ENCODE measurements around the gene TBXAS1.

TBXAS1 gene

DNA sequence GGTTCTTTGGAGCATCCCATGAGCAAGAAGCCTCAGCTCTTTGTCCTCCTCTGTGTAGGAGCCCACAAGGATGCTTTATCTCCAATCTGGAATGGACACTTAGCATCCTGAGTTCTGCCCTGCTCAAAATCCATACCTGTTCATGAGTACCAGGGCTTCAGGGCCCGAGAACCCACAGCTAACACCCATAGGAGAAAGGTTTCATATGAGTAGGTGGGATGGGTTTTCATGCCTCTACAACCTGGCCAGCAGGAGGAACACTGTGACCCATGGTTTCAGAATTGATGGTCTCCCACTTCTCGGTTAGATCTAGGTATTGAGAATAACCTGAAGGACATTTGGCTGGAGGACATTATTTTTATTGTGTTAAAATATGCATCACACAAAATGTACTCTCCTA, 57.8 kb downstream of the TBXAS1 start:
- TF ChIP-seq, protein P1, sequence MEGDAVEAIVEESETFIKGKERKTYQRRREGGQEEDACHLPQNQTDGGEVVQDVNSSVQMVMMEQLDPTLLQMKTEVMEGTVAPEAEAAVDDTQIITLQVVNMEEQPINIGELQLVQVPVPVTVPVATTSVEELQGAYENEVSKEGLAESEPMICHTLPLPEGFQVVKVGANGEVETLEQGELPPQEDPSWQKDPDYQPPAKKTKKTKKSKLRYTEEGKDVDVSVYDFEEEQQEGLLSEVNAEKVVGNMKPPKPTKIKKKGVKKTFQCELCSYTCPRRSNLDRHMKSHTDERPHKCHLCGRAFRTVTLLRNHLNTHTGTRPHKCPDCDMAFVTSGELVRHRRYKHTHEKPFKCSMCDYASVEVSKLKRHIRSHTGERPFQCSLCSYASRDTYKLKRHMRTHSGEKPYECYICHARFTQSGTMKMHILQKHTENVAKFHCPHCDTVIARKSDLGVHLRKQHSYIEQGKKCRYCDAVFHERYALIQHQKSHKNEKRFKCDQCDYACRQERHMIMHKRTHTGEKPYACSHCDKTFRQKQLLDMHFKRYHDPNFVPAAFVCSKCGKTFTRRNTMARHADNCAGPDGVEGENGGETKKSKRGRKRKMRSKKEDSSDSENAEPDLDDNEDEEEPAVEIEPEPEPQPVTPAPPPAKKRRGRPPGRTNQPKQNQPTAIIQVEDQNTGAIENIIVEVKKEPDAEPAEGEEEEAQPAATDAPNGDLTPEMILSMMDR (IDR thresholded peaks at IDR 0.05; ENCODE audit: insufficient read depth, low read length, missing control alignments) = no peak
- H3K4me3 ChIP-seq (ENCODE audit: low read depth, low read length) = no peak overlapping the region
- DNase-seq (ENCODE audit: low read depth, low spot score) = no peak
- ChIA-PET POLR2A (no interaction called here), CTCF (no interaction called here)

DNA sequence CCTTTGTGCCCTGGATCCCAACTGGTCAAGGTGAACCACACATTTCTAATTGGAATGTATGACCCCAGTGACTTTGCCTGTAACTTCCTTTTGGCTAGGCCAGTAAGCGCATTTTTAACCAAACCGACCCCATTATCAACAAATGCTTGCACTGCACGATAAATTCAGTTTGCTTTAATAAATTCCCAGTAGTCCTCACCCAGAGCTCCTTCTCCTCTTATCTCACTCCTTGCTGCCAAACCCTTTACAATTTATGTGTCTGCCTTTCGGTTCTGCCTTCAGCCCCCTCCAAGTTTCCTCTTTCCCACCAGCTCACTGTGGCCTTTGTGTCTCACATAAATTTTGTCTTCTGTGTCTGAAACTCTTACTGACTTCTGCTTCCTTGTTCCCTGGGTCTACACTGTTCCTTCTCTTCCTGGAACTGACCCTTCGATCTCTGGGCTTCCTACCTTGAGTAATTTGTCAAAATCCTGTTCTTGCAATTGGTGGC, 59.0 kb downstream of the TBXAS1 start:
- ChIA-PET CTCF (no interaction called here), POLR2A (no interaction called here)
- DNase-seq (ENCODE audit: low read depth, low spot score) = no peak
- TF ChIP-seq, protein P1 (IDR thresholded peaks at IDR 0.05; ENCODE audit: insufficient read depth, low read length, missing control alignments) = no peak
- no peak overlapping the region for H3K4me3 ChIP-seq (ENCODE audit: low read depth, low read length)

DNA sequence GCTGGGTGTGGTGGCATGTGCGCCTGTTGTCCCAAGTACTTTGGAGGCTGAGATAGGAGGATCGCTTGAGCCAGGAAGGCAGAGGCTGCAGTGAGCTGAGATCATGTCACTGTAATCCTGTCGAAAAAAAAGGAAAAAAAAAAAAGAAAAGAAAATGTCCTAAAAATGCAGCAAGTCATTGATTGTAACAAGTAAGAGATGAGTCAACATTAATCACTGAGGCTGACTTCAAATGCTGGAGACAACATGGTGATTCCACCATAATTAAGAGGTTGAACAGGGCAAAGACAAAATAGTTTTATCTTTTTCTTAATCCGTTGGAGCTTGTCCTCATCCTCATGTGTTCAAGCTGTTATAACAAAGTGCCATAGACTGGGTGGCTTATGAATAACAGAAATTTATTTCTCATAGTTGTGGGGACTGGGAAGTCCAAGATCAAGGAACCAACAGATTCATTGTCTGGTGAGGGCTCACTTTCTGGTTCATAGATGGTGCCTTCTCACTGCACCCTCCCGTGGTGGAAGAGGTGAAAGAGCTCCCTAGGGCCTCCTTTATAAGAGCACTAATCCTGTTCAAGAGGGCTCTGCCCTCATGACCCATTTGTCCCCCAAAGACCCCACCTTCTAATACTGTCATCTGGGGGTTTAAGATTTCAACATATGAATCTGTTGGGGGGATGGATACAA, 60.3 kb downstream of the TBXAS1 start:
- DNase-seq (ENCODE audit: low read depth, low spot score) = no peak
- CTCF ChIA-PET = interaction anchor here (1.1 kb wide), 1 partner anchor 10 kb away, joined by 3 read pairs; no protein-coding TSS in a partner anchor
- TF ChIP-seq, protein P1 (IDR thresholded peaks at IDR 0.05; ENCODE audit: insufficient read depth, low read length, missing control alignments) = no peak
- POLR2A ChIA-PET = no interaction called here
- H3K4me3 ChIP-seq (ENCODE audit: low read depth, low read length) = no peak overlapping the region

DNA sequence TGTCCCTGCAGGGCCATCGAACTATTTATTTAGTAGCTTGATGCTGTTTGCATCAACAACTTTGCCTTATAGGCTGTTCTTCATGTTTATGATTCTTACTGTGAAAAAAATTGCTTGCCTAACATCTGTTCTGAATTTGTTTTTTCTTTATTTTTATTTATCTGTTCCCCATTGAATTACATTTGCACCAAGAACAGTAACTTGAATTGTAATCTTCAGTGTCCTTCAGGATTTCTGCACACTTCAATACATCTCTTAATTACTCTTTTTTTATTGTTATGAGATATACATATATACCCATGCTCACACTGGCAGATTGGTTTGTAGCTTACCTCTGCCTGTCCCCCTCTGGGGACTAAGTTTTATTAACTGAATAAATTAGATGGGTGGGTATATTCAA, 64.4 kb downstream of the TBXAS1 start:
- no peak overlapping the region for H3K4me3 ChIP-seq (ENCODE audit: low read depth, low read length)
- POLR2A ChIA-PET = no interaction called here
- TF ChIP-seq, protein P1 (IDR thresholded peaks at IDR 0.05; ENCODE audit: insufficient read depth, low read length, missing control alignments) = no peak
- no peak for DNase-seq (ENCODE audit: low read depth, low spot score)
- CTCF ChIA-PET = no interaction called here

DNA sequence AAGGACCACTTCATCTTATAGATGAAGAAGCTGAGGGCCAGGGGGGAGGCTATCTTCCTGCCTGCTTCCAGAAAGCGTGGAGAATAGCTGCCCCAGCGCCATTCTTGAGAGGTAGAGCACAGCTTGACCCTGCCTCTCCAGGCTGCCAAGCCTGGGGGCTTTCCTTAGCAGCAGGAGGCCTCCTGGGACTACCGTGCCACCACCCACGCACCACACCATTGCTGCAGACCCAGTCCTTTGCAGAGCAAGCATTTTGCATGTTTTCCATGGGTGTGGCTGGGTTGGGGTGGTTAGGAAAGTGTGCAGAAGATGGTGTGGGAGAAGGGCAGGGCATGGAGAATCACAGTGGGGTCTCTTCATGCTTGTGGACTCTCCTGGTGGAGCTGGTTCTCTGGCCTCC, 64.9 kb downstream of the TBXAS1 start:
- ChIA-PET POLR2A (no interaction called here), CTCF (no interaction called here)
- no peak for DNase-seq (ENCODE audit: low read depth, low spot score)
- TF ChIP-seq, protein P1 (IDR thresholded peaks at IDR 0.05; ENCODE audit: insufficient read depth, low read length, missing control alignments) = no peak
- no peak overlapping the region for H3K4me3 ChIP-seq (ENCODE audit: low read depth, low read length)

DNA sequence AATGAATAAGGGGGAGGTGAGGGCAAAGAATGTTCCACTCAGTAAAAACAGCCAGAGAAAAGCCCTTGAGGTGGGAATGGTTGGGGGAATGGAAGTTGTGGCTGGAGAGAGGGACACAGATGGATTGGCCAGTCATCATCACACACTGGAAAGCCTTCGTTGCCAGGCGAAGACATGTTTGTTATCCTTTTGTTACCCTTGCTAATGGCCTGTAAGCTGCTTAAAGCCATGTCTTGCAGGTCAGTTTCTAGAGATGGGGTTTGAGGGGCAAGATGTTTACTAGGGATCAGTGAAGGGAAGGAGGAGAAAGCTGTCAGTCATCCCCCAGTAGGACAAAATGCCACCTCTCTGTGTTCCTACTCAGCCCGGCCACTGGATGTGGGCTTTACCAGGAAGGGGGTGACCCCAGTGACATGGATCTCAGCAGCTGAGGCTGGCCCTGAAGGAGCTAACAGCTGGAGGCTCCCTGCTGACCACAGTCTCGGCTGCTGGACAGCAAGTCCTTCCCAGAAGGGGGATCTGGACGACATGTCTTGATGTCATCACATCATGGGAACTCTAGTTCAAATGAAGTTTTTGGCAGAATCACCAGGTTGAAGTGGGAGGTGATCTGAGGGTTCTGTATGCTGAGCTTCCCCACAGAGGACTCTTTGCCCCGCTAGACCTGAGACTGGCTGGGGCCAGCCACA, 66.2 kb downstream of the TBXAS1 start:
- CTCF ChIA-PET = interaction anchor here (0.8 to 1.1 kb wide), 2 partner anchors 22 to 107 kb away, joined by 3 read pairs; no protein-coding TSS in a partner anchor
- TF ChIP-seq, protein P1 (IDR thresholded peaks at IDR 0.05; ENCODE audit: insufficient read depth, low read length, missing control alignments) = no peak

More for the DNA sequence above, 66.2 kb downstream of the TBXAS1 start:
- no peak overlapping the region for H3K4me3 ChIP-seq (ENCODE audit: low read depth, low read length)
- POLR2A ChIA-PET = no interaction called here
- no peak for DNase-seq (ENCODE audit: low read depth, low spot score)
